WTC11 (cell line): ENCODE measurements around the gene UVRAG. TPM values are rescaled to one million over a fixed set of nuclear protein-coding genes. Genes with fewer than 3 reads are reported as not detected.

Source experiments
- ATAC-seq: fragments of 200-7000 bp; cut with Tn5 transposase; 2 replicates; pipeline ENCODE4 v1.10.0; 2021; ENCODE audit warnings: mild to moderate bottlenecking, moderate library complexity
- CTCF ChIA-PET: fragments of 300-600 bp; sonication (Branson Sonifier 250); formaldehyde crosslinking; loops from one replicate; lab custom pipeline; 2021; ENCODE audit warnings: antibody characterized with exemption; lab: Charles Lee
- POLR2A ChIA-PET: fragments of 350-600 bp; sonication (Branson Sonifier 250); formaldehyde crosslinking; loops from one replicate; lab custom pipeline; 2021; ENCODE audit warnings: antibody characterized with exemption; lab: Charles Lee
- DNase-seq: peaks from one replicate; pipeline ENCODE4 v3.0.0; 2021; ENCODE audit warnings: low spot score
- H3K27ac Mint-ChIP-seq: 2 replicates; pipeline ENCODE4 v1.8.0; 2021; ENCODE audit warnings: mixed read lengths
- H3K27me3 Mint-ChIP-seq: 2 replicates; pipeline ENCODE4 v1.8.0; 2021; ENCODE audit warnings: low read depth, mild to moderate bottlenecking, moderate library complexity, mixed read lengths
- H3K36me3 Mint-ChIP-seq: 2 replicates; pipeline ENCODE4 v1.8.0; 2021; ENCODE audit warnings: mixed read lengths
- H3K4me1 Mint-ChIP-seq: 2 replicates; pipeline ENCODE4 v1.8.0; 2022; ENCODE audit warnings: mixed read lengths
- H3K4me3 Mint-ChIP-seq: 2 replicates; pipeline ENCODE4 v1.8.0; 2021; ENCODE audit warnings: mild to moderate bottlenecking, moderate library complexity, mixed read lengths
- H3K9me3 Mint-ChIP-seq: 2 replicates; pipeline ENCODE4 v1.8.0; 2021; ENCODE audit warnings: mixed read lengths
- AFF4 ChIP-seq: sonication (generic); formaldehyde crosslinking; IDR thresholded peaks from 2 replicates; pipeline ENCODE4 v1.8.1; 2023; ENCODE audit warnings: mild to moderate bottlenecking, missing genetic modification reagents, borderline replicate concordance
- AR ChIP-seq: fragments of 250-450 bp; sonication (Bioruptor Pico); IDR thresholded peaks from 2 replicates; pipeline ENCODE4 v1.9.0; 2021; ENCODE audit warnings: mild to moderate bottlenecking
- ATF2 ChIP-seq: sonication (generic); formaldehyde crosslinking; IDR thresholded peaks from 2 replicates; pipeline ENCODE4 v1.8.1; 2022; ENCODE audit warnings: low read depth, missing genetic modification reagents, borderline replicate concordance
- CBFB ChIP-seq: sonication (generic); formaldehyde crosslinking; IDR thresholded peaks from 2 replicates; pipeline ENCODE4 v1.8.1; 2022; ENCODE audit warnings: mild to moderate bottlenecking, low read depth, missing genetic modification reagents
- ELF4 ChIP-seq: sonication (generic); formaldehyde crosslinking; IDR thresholded peaks from 2 replicates; pipeline ENCODE4 v1.8.1; 2022; ENCODE audit warnings: low read depth, mild to moderate bottlenecking, moderate library complexity, missing genetic modification reagents
- EMX1 ChIP-seq: fragments of 250-450 bp; sonication (Bioruptor Pico); IDR thresholded peaks from 2 replicates; pipeline ENCODE4 v1.8.0; 2021; ENCODE audit warnings: mild to moderate bottlenecking
- ESRRA ChIP-seq: sonication (generic); formaldehyde crosslinking; IDR thresholded peaks from 2 replicates; pipeline ENCODE4 v1.8.1; 2022; ENCODE audit warnings: mild to moderate bottlenecking, missing genetic modification reagents, borderline replicate concordance
- HMGXB4 ChIP-seq: sonication (generic); formaldehyde crosslinking; IDR thresholded peaks from 2 replicates; pipeline ENCODE4 v1.8.1; 2023; ENCODE audit warnings: mild to moderate bottlenecking, moderate library complexity, missing genetic modification reagents
- MYBL2 ChIP-seq: sonication (generic); formaldehyde crosslinking; IDR thresholded peaks from 2 replicates; pipeline ENCODE4 v1.8.1; 2023; ENCODE audit warnings: mild to moderate bottlenecking, moderate library complexity, missing genetic modification reagents
- NR2C2 ChIP-seq: sonication (generic); formaldehyde crosslinking; IDR thresholded peaks from 2 replicates; pipeline ENCODE4 v1.8.0; 2022; ENCODE audit warnings: mild to moderate bottlenecking, missing genetic modification reagents
- PRRX2 ChIP-seq: fragments of 250-450 bp; sonication (Bioruptor Pico); IDR thresholded peaks from 2 replicates; pipeline ENCODE4 v1.8.0; 2021; ENCODE audit warnings: mild to moderate bottlenecking
- RELA ChIP-seq: sonication (generic); formaldehyde crosslinking; IDR thresholded peaks from 2 replicates; pipeline ENCODE4 v1.8.1; 2022; ENCODE audit warnings: missing genetic modification reagents, mild to moderate bottlenecking, borderline replicate concordance
- RORB ChIP-seq: fragments of 250-450 bp; sonication (Bioruptor Pico); IDR thresholded peaks from 2 replicates; pipeline ENCODE4 v1.9.0; 2021; ENCODE audit warnings: mild to moderate bottlenecking
- TCF7 ChIP-seq: sonication (generic); formaldehyde crosslinking; IDR thresholded peaks from 2 replicates; pipeline ENCODE4 v1.8.0; 2022; ENCODE audit warnings: mild to moderate bottlenecking, low read depth, missing genetic modification reagents, moderate library complexity
- USF1 ChIP-seq: sonication (generic); formaldehyde crosslinking; IDR thresholded peaks from 2 replicates; pipeline ENCODE4 v1.8.0; 2022; ENCODE audit warnings: mild to moderate bottlenecking, missing genetic modification reagents
- ZBTB21 ChIP-seq: sonication (generic); formaldehyde crosslinking; IDR thresholded peaks from 2 replicates; pipeline ENCODE4 v1.8.1; 2023; ENCODE audit warnings: mild to moderate bottlenecking, missing genetic modification reagents, borderline replicate concordance
- ZNF263 ChIP-seq: sonication (generic); formaldehyde crosslinking; IDR thresholded peaks from 2 replicates; pipeline ENCODE4 v1.8.1; 2022; ENCODE audit warnings: low read depth, mild to moderate bottlenecking, moderate library complexity, missing genetic modification reagents
- total RNA-seq: library from RNA; stranded (reverse); gene quantifications from 3 replicates; pipeline ENCODE4 v1.2.3, GENCODE V29; 2021

Gene UVRAG
- total RNA-seq, 1 experiment from 2014 or later: 14.5 TPM

- DNase-seq: no peak
- H3K36me3 Mint-ChIP-seq: no peaks in the 10 kb centered on the region
- no peaks in the 10 kb centered on the region; the same call in none of the 2 replicates for H3K27me3 Mint-ChIP-seq
- ChIA-PET CTCF (interaction anchor here (0.6 kb wide), 1 partner anchor 13 kb away, joined by 6 read pairs; no protein-coding TSS in a partner anchor), POLR2A (no interaction called here)
- no peak for ATAC-seq
- no peak overlapping the region for H3K27ac Mint-ChIP-seq
- H3K4me1 Mint-ChIP-seq: no peaks in the 10 kb centered on the region; the same call in 1 of the 2 replicates
- TF ChIP-seq NR2C2 (no peak), RORB (CRISPR knock-in tag) (no peak), ZBTB21 (CRISPR knock-in tag) (no peak), TCF7 (CRISPR knock-in tag) (no peak), ESRRA (CRISPR knock-in tag) (no peak), PRRX2 (CRISPR knock-in tag) (no peak), AFF4 (CRISPR knock-in tag) (no peak), ELF4 (CRISPR knock-in tag) (no peak), RELA (no peak), USF1 (CRISPR knock-in tag) (no peak), MYBL2 (CRISPR knock-in tag) (no peak), ZNF263 (CRISPR knock-in tag) (no peak), AR (CRISPR knock-in tag) (no peak), EMX1 (no peak), CBFB (CRISPR knock-in tag) (no peak), ATF2 (CRISPR knock-in tag) (no peak), HMGXB4 (CRISPR knock-in tag) (no peak)
- no peak overlapping the region for H3K4me3 Mint-ChIP-seq
- no peaks in the 10 kb centered on the region for H3K9me3 Mint-ChIP-seq
These were observed 33.7 kb upstream of the UVRAG start for GRCh38 chr11:75781296-75781695.
